ENCODE data around the gene TSSK6.

The TSSK6 gene

DNA sequence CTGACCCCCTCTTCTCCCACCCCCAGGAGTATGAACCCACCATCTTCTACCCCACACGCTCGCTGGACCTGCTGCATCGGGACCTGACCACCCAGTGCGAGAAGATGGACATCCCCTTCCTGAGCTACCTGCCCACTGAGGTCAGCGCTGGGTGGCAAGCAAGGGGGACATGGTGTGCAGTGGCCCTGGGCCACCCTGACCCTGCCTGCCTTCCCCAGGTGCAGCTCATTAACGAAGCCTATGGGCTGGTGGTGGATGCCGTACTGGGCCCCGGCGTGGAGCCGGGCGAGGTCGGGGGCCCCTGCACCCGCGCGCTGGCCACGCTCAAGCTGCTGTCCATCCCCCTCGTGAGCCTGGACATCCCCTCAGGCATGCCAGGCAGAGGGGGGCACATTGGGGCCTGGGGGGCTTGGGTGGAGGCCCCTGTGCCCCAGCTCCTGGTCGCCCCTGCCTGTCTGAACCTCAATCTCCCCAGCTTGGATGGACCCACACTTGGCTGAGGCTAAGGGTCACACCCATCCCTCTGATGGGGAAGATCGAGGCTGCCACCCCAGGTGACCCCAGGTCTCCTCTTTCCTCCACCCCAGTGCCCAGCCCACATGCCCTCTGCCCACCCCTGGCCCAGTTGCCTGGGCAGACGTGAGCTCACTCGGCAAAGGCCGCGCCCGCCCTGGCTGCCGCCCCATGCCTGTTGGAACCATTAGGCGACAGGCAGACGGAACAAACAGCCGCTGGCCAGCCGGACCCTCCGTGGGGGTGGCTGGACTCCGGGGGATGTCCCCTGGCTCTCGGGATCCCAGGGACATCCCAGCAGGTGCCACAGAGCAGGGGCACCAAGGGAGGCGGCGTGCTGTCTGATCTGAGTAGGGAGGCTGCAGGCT is 20.2 kb upstream of the TSSK6 start:
- TF ChIP-seq CTCF (conservative IDR thresholded peaks at IDR 0.05; ENCODE audit: control insufficient read depth, insufficient read depth, low read depth, low read length), result no peak
- no peak overlapping the region for H3K4me3 ChIP-seq (ENCODE audit: control insufficient read depth, low read depth, low read length)
- no peak for DNase-seq (ENCODE audit: low read depth)

- no peak for TF ChIP-seq CTCF (conservative IDR thresholded peaks at IDR 0.05; ENCODE audit: control insufficient read depth, insufficient read depth, low read depth, low read length)
- no peak overlapping the region for H3K4me3 ChIP-seq (ENCODE audit: control insufficient read depth, low read depth, low read length)
- no peak for DNase-seq (ENCODE audit: low read depth)
These were observed 19.4 kb upstream of the TSSK6 start for GRCh38 chr19:19534556-19535265.

DNA sequence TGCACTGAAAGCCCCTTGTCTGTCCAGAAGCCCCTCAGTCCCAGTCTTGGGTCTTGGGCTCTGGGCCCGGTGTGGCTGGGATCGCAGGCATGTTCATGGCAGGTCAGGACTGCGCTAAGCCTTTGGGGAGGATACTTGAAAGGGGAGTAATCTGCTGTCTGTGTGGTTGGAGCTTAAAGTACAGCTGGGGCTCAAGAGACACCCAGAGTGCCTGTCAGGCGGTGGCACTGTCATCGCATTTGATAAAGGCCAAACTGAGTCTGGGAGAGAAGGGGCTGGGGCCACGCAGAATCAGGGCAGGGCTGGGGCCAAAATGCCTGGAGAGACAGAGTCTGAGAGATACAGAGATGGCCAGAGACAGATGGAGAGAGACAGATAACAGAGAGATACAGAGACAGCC is 18.5 kb upstream of the TSSK6 start:
- no peak for TF ChIP-seq CTCF (conservative IDR thresholded peaks at IDR 0.05; ENCODE audit: control insufficient read depth, insufficient read depth, low read depth, low read length)
- no peak for DNase-seq (ENCODE audit: low read depth)

DNA sequence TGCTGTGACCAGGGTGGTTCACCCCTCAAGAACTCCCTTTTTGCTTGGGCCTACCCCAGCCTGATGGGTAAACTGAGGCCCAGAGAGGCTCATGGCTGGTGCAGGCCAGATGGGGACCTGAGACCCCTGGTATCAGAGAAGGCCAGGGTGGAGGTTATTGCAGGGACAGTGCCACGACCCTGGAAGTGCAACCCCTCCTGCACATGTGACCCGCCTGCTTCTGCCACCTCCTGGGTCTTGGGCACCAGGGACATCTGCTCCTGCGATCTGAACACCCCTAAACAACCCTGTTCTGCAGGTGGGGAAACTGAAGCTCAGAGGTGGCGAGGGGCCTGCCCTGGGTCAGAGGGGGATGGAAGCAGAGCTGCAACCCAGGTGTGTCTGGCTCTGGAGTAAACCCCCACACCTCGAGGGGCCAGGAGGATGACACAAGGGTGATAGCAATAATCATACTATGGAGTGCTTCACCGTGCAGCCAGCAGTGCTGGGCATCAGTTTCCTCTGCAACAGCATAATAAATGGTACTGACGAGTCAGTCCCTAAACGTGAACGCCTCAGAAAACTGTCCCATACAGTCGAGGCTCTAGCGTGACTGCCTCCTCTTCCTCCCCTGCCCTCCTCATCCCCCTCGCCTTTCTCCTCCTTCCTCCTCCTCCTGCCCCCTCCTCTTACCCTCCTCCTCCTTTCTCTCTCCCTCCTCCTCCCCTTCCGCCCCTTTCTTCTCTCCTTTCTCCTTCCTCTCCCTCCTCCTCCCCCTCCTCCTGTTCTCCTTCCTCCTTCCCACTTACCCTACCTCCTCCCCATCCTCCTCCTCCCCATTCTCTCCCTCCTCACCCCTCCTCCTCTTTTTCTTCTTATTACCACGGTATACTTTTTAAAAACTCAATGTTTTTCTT is 17.7 kb upstream of the TSSK6 start:
- DNase-seq (ENCODE audit: low read depth), result no peak
- TF ChIP-seq CTCF (conservative IDR thresholded peaks at IDR 0.05; ENCODE audit: control insufficient read depth, insufficient read depth, low read depth, low read length), result no peak
- no peak overlapping the region for H3K4me3 ChIP-seq (ENCODE audit: control insufficient read depth, low read depth, low read length)

More for the DNA sequence above, 18.5 kb upstream of the TSSK6 start:
- H3K4me3 ChIP-seq (ENCODE audit: control insufficient read depth, low read depth, low read length), result no peak overlapping the region

DNA sequence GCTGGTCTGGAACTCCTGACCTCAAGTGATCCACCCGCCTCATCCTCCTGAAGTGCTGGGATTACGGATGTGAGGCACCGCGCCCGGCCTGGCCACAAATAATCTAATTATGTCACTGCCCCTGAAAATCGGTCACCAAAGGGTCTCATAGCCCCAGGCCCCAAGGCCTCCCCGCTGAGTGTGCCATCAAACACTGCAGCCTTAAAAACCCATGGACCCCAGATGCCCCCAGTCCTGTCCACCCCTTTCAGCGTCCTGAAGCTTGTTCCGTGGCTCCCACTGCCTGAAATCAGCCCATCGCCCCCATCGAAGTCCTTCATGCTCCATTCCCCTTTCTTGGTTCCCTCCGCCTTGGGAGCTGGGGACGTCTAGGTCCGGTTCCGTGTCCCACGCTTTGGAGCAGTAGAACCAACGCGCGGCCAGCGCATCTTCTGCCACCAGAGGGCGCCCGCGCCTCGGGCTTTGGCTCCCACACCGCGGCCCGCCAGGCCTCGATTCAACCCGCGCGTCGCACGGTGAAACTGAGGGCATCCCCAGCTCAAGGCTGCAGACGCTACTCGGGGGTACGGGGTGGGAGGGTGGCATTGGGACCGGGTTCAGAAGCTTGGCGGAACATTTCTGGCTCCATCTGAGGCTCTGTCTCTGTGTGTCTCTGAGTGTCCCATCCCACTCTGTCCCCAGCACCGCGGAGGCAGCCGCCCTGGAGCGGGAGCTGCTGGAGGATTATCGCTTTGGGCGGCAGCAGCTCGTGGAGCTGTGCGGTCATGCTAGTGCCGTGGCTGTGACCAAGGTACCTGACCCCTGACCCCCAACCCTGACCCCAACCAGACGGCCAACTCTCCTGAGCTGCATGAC is 16.8 kb upstream of the TSSK6 start:
- peak; percentile 48 for DNase-seq (ENCODE audit: low read depth)
- H3K4me3 ChIP-seq (ENCODE audit: control insufficient read depth, low read depth, low read length), result no peak overlapping the region
- TF ChIP-seq CTCF (conservative IDR thresholded peaks at IDR 0.05; ENCODE audit: control insufficient read depth, insufficient read depth, low read depth, low read length), result peak; percentile 80

Measured in fibroblast of mammary gland (primary cell).